Activated T-cell treated with anti-CD3 and anti-CD28 coated beads for 24 hours (primary cell): ENCODE data around the gene ARHGAP31.
A peak's percentile ranks its signal among the peaks of the same experiment; 100 is the strongest.
"Not testable (repeated sequence)": the region's sequence is repeated elsewhere in the genome, so short reads cannot be mapped to it uniquely, and the experiment has no call there.

Source experiments
- DNase-seq: peaks from one replicate; pipeline ENCODE4 v3.0.0-alpha.2; 2020; ENCODE audit warnings: low read depth

ARHGAP31 gene

GRCh38 chr3:119293871-119294695 lies at the start of gene ARHGAP31:
ARHGAP31 (plus strand) TSS chr3:119294383; CDS start chr3:119294905, 522 bp downstream.
- DNase-seq = peak; percentile 79

- DNase-seq = no peak
Observed at GRCh38 chr3:119245778-119246177, 48.4 kb upstream of the ARHGAP31 start.

- no peak for DNase-seq
Observed at GRCh38 chr3:119255214-119255613, 39.0 kb upstream of the ARHGAP31 start.

GRCh38 chr3:119257111-119257510 lies 37.1 kb upstream of the ARHGAP31 start:
- no peak for DNase-seq

GRCh38 chr3:119257654-119258410 lies 36.4 kb upstream of the ARHGAP31 start:
- no peak for DNase-seq

GRCh38 chr3:119258915-119259314 lies 35.3 kb upstream of the ARHGAP31 start:
- DNase-seq = no peak

GRCh38 chr3:119259821-119260220 lies 34.4 kb upstream of the ARHGAP31 start:
- DNase-seq = no peak

- no peak for DNase-seq
Observed at GRCh38 chr3:119261055-119261454, 33.1 kb upstream of the ARHGAP31 start.

GRCh38 chr3:119270212-119270611 lies 24.0 kb upstream of the ARHGAP31 start:
- DNase-seq = not testable (repeated sequence)

GRCh38 chr3:119276680-119277079 lies 17.5 kb upstream of the ARHGAP31 start:
- no peak for DNase-seq

- no peak for DNase-seq
Observed at GRCh38 chr3:119279101-119279554, 15.1 kb upstream of the ARHGAP31 start.

GRCh38 chr3:119279584-119280243 lies 14.5 kb upstream of the ARHGAP31 start:
- DNase-seq = no peak

- no peak for DNase-seq
Observed at GRCh38 chr3:119288669-119289403, 5.3 kb upstream of the ARHGAP31 start.

- no peak for DNase-seq
Observed at GRCh38 chr3:119289404-119289770, 4.8 kb upstream of the ARHGAP31 start.

- no peak for DNase-seq
Observed at GRCh38 chr3:119290613-119291012, 3.6 kb upstream of the ARHGAP31 start.

GRCh38 chr3:119291062-119291700 lies 3.0 kb upstream of the ARHGAP31 start:
- no peak for DNase-seq

GRCh38 chr3:119292666-119293065 lies 1.5 kb upstream of the ARHGAP31 start:
- DNase-seq = no peak

GRCh38 chr3:119293105-119293870 lies 895 bp upstream of the ARHGAP31 start:
- DNase-seq = no peak

- DNase-seq = peak; percentile 39
Observed at GRCh38 chr3:119294696-119295671, 801 bp downstream of the ARHGAP31 start.
